B cell (primary cell): ENCODE data around the gene C17orf113. TPM values are rescaled to one million over a fixed set of nuclear protein-coding genes. Genes with fewer than 3 reads are reported as not detected.

Experiments
- ATAC-seq: fragments of 200-7000 bp; cut with Tn5 transposase; one replicate; pipeline ENCODE4 v1.10.0; 2021; ENCODE audit warnings: low read depth, mild to moderate bottlenecking, moderate number of reproducible peaks, moderate library complexity
- CTCF ChIA-PET: fragments of 350-600 bp; sonication (Branson Sonifier 250); formaldehyde crosslinking; loops from one replicate; lab custom pipeline; 2021; ENCODE audit warnings: antibody characterized with exemption, inconsistent platforms; lab: Charles Lee
- POLR2A ChIA-PET: fragments of 350-600 bp; sonication (Branson Sonifier 250); formaldehyde crosslinking; loops from one replicate; lab custom pipeline; 2021; ENCODE audit warnings: antibody characterized with exemption; lab: Charles Lee
- DNase-seq: peaks from one replicate; pipeline ENCODE4 v3.0.0; 2013
- H2AFZ ChIP-seq: 2 replicates; pipeline ENCODE4 v1.6.1; 2012; ENCODE audit warnings: mild to moderate bottlenecking, low read depth, low read length; ENCODE audit not compliant: insufficient read depth, poor library complexity, severe bottlenecking
- H3K27ac ChIP-seq, 2 donors: 1 replicate in 1 of 2; 2 replicates in 1 of 2; pipeline ENCODE4 v1.5.1; 2012 to 2013; ENCODE audit warnings: low read length in 2 of 2, mild to moderate bottlenecking in 2 of 2, moderate library complexity in 1 of 2
- H3K27me3 ChIP-seq, 4 experiments: fragments of 200-600 bp in 1 of 4; sonication (generic) in 1 of 4; replicated peaks in 1 of 4; 1 replicate in 2 of 4; 2 replicates in 2 of 4; pipeline versions ENCODE4 v1.6.1 to v1.7.0; 2013 to 2016; ENCODE audit warnings: low read length in 3 of 4, mild to moderate bottlenecking in 2 of 4, mixed read lengths in 1 of 4, moderate library complexity in 1 of 4; ENCODE audit not compliant: insufficient read depth in 4 of 4, control insufficient read depth in 3 of 4; ENCODE audit errors: control extremely low read depth in 1 of 4
- H3K36me3 ChIP-seq, 2 experiments: replicated peaks in 1 of 2; 1 replicate in 1 of 2; 2 replicates in 1 of 2; pipeline versions ENCODE4 v1.6.1 to v1.7.1; 2013; ENCODE audit warnings: low read length in 1 of 2; ENCODE audit not compliant: insufficient read depth in 2 of 2, control insufficient read depth in 1 of 2; ENCODE audit errors: control extremely low read depth in 1 of 2, extremely low read depth in 1 of 2
- H3K4me1 ChIP-seq, 2 donors: fragments of 200-600 bp in 1 of 2; sonication (generic) in 1 of 2; 1 replicate in 1 of 2; 2 replicates in 1 of 2; pipeline versions ENCODE4 v1.5.1 to v1.6.1; 2013 to 2017; ENCODE audit warnings: low read length in 2 of 2; ENCODE audit not compliant: control insufficient read depth in 2 of 2, insufficient read depth in 2 of 2
- H3K4me2 ChIP-seq: replicated peaks from 2 replicates; pipeline ENCODE3; 2012; ENCODE audit warnings: mild to moderate bottlenecking, low read depth, low read length; ENCODE audit not compliant: poor library complexity, severe bottlenecking
- H3K4me3 ChIP-seq, 5 experiments: fragments of 200-600 bp in 1 of 5; sonication (generic) in 1 of 5; 1 replicate in 3 of 5; 2 replicates in 2 of 5; pipeline versions ENCODE4 v1.5.1 to v1.7.0; 2011 to 2016; ENCODE audit warnings: low read length in 4 of 5, mild to moderate bottlenecking in 4 of 5, low read depth in 2 of 5, control low read depth in 1 of 5, moderate library complexity in 1 of 5; ENCODE audit not compliant: insufficient read depth in 1 of 5; ENCODE audit errors: control extremely low read depth in 1 of 5, extremely low read depth in 1 of 5
- H3K79me2 ChIP-seq: fragments of 200-600 bp; sonication (generic); one replicate; pipeline ENCODE4 v1.6.0; 2016; ENCODE audit warnings: low read length; ENCODE audit not compliant: control insufficient read depth, insufficient read depth
- H3K9ac ChIP-seq: fragments of 200-600 bp; sonication (generic); 2 replicates; pipeline ENCODE4 v1.6.1; 2017; ENCODE audit warnings: mild to moderate bottlenecking, low read length, moderate library complexity
- H3K9me3 ChIP-seq, 3 donors: one replicate each; pipeline versions ENCODE4 v1.6.1 to v1.7.1; 2013; ENCODE audit warnings: low read length in 2 of 3; ENCODE audit not compliant: control insufficient read depth in 2 of 3, insufficient read depth in 1 of 3; ENCODE audit errors: control extremely low read depth in 1 of 3
- H4K20me1 ChIP-seq: 2 replicates; pipeline ENCODE4 v1.6.0; 2012; ENCODE audit warnings: mild to moderate bottlenecking, low read length; ENCODE audit not compliant: insufficient read depth, control insufficient read depth, poor library complexity, severe bottlenecking
- H3K27ac Mint-ChIP-seq: one replicate; pipeline ENCODE4 v1.8.0; 2021; ENCODE audit warnings: mixed read lengths
- H3K27me3 Mint-ChIP-seq: one replicate; pipeline ENCODE4 v1.8.0; 2021; ENCODE audit warnings: mixed read lengths
- H3K4me1 Mint-ChIP-seq: one replicate; pipeline ENCODE4 v1.8.0; 2021; ENCODE audit warnings: mixed read lengths
- H3K4me3 Mint-ChIP-seq: one replicate; pipeline ENCODE4 v1.8.0; 2021; ENCODE audit warnings: mixed read lengths
- H3K9me3 Mint-ChIP-seq: one replicate; pipeline ENCODE4 v1.8.0; 2022; ENCODE audit warnings: mixed read lengths; ENCODE audit not compliant: insufficient read depth
- CTCF ChIP-seq: fragments of 200-600 bp; IDR thresholded peaks from one replicate; pipeline ENCODE4 v1.8.0; 2022; ENCODE audit warnings: antibody characterized with exemption, mild to moderate bottlenecking
- EZH2 ChIP-seq: IDR thresholded peaks from 2 replicates; pipeline ENCODE4 v1.6.1; 2012; ENCODE audit warnings: borderline replicate concordance, low read depth, mild to moderate bottlenecking, moderate library complexity, low read length; ENCODE audit not compliant: insufficient read depth, poor library complexity, severe bottlenecking
- WGBS: methylation state at CpG from one replicate; pipeline ENCODE4 v1.1.5; 2013; ENCODE audit warnings: missing lambda C conversion rate; ENCODE audit not compliant: insufficient coverage; 5-methylcytosine and 5-hydroxymethylcytosine counted together
- intact Hi-C: fragments of 100-400 bp; cut with micrococcal nuclease; formaldehyde crosslinking; loops from one replicate; pipeline ENCODE4 v1.10.0; 2022
- polyA plus RNA-seq: library from polyadenylated mRNA; depleted of rRNA; stranded (reverse); fragments of >200 nt; gene quantifications from 2 replicates; pipeline ENCODE4 v1.2.3, GENCODE V29; 2012
- total RNA-seq, 2 donors: library from RNA; stranded (reverse); fragments of 120-200 nt in 1 of 2; gene quantifications; 1 replicate in 1 of 2; 2 replicates in 1 of 2; pipeline versions ENCODE4 v1.2.3 to v1.2.4, GENCODE V29; 2013 to 2022

Gene C17orf113
- total and polyA plus RNA-seq, 2 donors (not counting 1 experiment from before 2014, with no cell fraction given) = 1.2 to 2.1 TPM

- peaks cover 5% of the 10 kb centered on the region for H3K4me1 Mint-ChIP-seq
- H2AFZ ChIP-seq = no peak overlapping the region
- H3K4me1 ChIP-seq = peaks cover 5 to 7% of the 10 kb centered on the region in 2 donors
- no peak overlapping the region for H3K4me3 Mint-ChIP-seq
- H3K9me3 Mint-ChIP-seq = no peaks in the 10 kb centered on the region
- H3K4me2 ChIP-seq = no peak overlapping the region
- POLR2A ChIA-PET = no interaction called here
- H3K9me3 ChIP-seq = no peaks in the 10 kb centered on the region
- no peaks in the 10 kb centered on the region for H4K20me1 ChIP-seq
- no peaks in the 10 kb centered on the region for H3K36me3 ChIP-seq
- WGBS = 82% methylated on average over 1 of the region's 1 CpG
- peaks cover 0 to 6% (median 3%) of the 10 kb centered on the region in 4 experiments for H3K27me3 ChIP-seq
- DNase-seq = no peak
- H3K79me2 ChIP-seq = no peaks in the 10 kb centered on the region
- no peak overlapping the region for H3K9ac ChIP-seq
- peaks cover 7% of the 10 kb centered on the region for H3K27me3 Mint-ChIP-seq
- TF ChIP-seq CTCF (no peak), EZH2 (no peak)
- CTCF ChIA-PET = interaction anchor here (2.4 kb wide), 1 partner anchor 21 kb away, joined by 7 read pairs; no protein-coding TSS in a partner anchor
- no peak overlapping the region for H3K27ac ChIP-seq
- intact Hi-C loops = no loop called here
- H3K27ac Mint-ChIP-seq = no peak overlapping the region
- H3K4me3 ChIP-seq = no peak overlapping the region
- no peak for ATAC-seq
These were observed 4.7 kb downstream of the C17orf113 start for GRCh38 chr17:42045719-42046118.

GRCh38 chr17:42042598-42043319 lies 7.6 kb downstream of the C17orf113 start:
- ChIA-PET CTCF (no interaction called here), POLR2A (no interaction called here)
- no peaks in the 10 kb centered on the region for H4K20me1 ChIP-seq
- ATAC-seq (no peak), DNase-seq (no peak)
- H3K9ac ChIP-seq = no peak overlapping the region
- H3K9me3 ChIP-seq = no peaks in the 10 kb centered on the region
- Mint-ChIP-seq H3K27ac (no peak overlapping the region), H3K27me3 (peaks cover 6% of the 10 kb centered on the region), H3K4me3 (no peak overlapping the region), H3K9me3 (no peaks in the 10 kb centered on the region), H3K4me1 (no peaks in the 10 kb centered on the region)
- no peak overlapping the region for H3K4me3 ChIP-seq
- H3K27ac ChIP-seq = no peak overlapping the region
- H3K4me2 ChIP-seq = no peak overlapping the region
- H3K79me2 ChIP-seq = no peaks in the 10 kb centered on the region
- no peaks in the 10 kb centered on the region for H3K4me1 ChIP-seq
- H3K27me3 ChIP-seq = peaks cover 0 to 4% (median 1%) of the 10 kb centered on the region in 4 experiments
- no peaks in the 10 kb centered on the region for H3K36me3 ChIP-seq
- 94% methylated on average over 18 of the region's 20 CpGs for WGBS
- intact Hi-C loops = no loop called here
- no peak for TF ChIP-seq EZH2
- TF ChIP-seq CTCF = no peak
- no peak overlapping the region for H2AFZ ChIP-seq
